ENCODE results near the gene GGTLC2. TPM values are rescaled to one million over a fixed set of nuclear protein-coding genes. Genes with fewer than 3 reads are reported as not detected.
A peak's percentile ranks its signal among the peaks of the same experiment; 100 is the strongest.

Gene GGTLC2
- total RNA-seq, 2 donors from 2014 or later, result not detected

GRCh38 chr22:22692707-22693530 is 48.5 kb downstream of the GGTLC2 start:
- H3K9me3 Mint-ChIP-seq, result no peaks in the 10 kb centered on the region
- peak; percentile 65 to 85 for ATAC-seq
- peak overlapping the region in 1 of 2 donors; percentile 16 for H3K27ac Mint-ChIP-seq
- no peaks in the 10 kb centered on the region for H3K36me3 Mint-ChIP-seq
- peak in 1 of 2 donors; percentile 81 for DNase-seq (ENCODE audit: low spot score in 2 of 2)

GRCh38 chr22:22693531-22693884 is 49.1 kb downstream of the GGTLC2 start:
- DNase-seq (ENCODE audit: low spot score in 2 of 2) (no peak), ATAC-seq (no peak)
- no peaks in the 10 kb centered on the region for H3K9me3 Mint-ChIP-seq
- H3K27ac Mint-ChIP-seq, result peak overlapping the region in 1 of 2 donors; percentile 16
- H3K36me3 Mint-ChIP-seq, result no peaks in the 10 kb centered on the region

GRCh38 chr22:22694106-22694505 is 49.7 kb downstream of the GGTLC2 start:
- no peak for ATAC-seq
- DNase-seq (ENCODE audit: low spot score in 2 of 2), result no peak
- no peak overlapping the region for H3K27ac Mint-ChIP-seq
- H3K36me3 Mint-ChIP-seq, result no peaks in the 10 kb centered on the region
- no peaks in the 10 kb centered on the region for H3K9me3 Mint-ChIP-seq

- Mint-ChIP-seq H3K36me3 (no peaks in the 10 kb centered on the region), H3K27ac (no peak overlapping the region), H3K9me3 (no peaks in the 10 kb centered on the region)
- no peak for ATAC-seq
- DNase-seq (ENCODE audit: low spot score in 2 of 2), result no peak
Measured at GRCh38 chr22:22696104-22696503, 51.7 kb downstream of the GGTLC2 start.

Other genes starting within 250 kb of the GGTLC2 start
- gene ZNF280B, start 135.9 kb upstream of the GGTLC2 start, total RNA-seq, result 1 to 10 TPM; 2.4 to 2.8 TPM
- not detected for gene ZNF280A, start 124.3 kb upstream of the GGTLC2 start, total RNA-seq
- gene PRAME, start 85.3 kb upstream of the GGTLC2 start, total RNA-seq, result under 1 TPM in 1 of 2 donors, not detected in 1; 0.23 TPM
- gene IGLL5, start 243.2 kb downstream of the GGTLC2 start, total RNA-seq, result not detected